SH-SY5Y (cell line): Measurements from ENCODE around the gene GPX2.

Experiments used
- GATA2 ChIP-seq: IDR thresholded peaks from 2 replicates; pipeline ENCODE4 v1.6.1; 2011; ENCODE audit warnings: mild to moderate bottlenecking, low read depth, low read length
- GATA3 ChIP-seq: IDR thresholded peaks from 2 replicates; pipeline ENCODE4 v1.6.1; 2011; ENCODE audit warnings: low read depth, mild to moderate bottlenecking, low read length, moderate library complexity

GPX2 gene

DNA sequence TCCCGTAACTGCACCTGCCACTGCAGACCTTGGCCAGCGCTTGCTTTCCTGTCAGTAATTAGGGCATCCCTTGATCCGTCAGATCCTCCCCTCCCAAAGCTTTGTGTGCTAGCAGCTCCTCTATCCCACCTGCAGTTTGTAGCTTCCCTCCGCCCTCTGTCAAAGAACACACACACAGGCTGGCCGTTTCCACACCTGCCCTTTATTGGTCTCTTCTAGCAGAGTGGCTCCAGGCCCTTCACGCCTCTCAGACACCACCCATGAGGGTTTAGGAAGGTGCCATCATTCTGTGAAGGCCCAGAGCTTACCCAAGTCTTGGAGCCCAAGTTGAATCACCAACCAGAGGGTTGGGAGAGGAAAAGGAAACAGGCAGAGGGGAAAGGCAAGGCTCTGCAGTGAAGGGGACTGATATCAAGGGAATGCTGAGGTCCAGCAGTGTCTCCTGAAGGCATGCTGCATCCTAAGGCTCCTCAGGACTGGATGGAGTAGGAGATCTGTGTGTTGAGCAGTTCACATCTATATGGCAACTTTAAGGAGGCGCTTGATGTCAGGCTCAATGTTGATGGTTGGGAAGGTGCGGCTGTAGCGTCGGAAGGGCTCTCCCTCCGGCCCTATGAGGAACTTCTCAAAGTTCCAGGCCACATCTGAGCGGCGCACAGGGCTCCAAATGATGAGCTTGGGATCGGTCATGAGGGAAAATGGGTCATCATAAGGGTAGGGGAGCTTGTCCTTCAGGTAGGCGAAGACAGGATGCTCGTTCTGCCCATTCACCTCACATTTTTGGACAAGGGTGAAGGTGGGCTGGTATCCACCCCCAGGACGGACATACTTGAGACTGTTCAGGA lies 3.4 kb downstream of the GPX2 start:
- TF ChIP-seq GATA2 (no peak), GATA3 (no peak)

DNA sequence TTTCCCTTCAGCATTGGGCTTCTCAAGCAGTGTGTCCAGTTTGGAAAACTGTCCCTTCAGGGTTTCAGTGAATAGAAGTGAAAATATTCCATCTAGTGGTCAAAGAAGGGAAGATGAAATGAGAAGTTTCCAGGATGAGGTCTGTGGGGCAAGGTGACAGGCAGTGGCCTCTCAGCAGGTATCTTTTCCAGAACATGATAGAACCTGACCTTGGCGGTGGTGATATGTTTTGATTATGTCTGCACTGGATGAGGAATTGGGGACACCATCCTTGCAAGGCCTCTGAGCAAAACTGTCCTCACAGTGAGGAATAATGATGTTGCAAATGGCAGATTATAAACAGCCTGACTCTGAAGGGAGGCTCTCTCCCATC lies 4.7 kb downstream of the GPX2 start:
- TF ChIP-seq GATA2: no peak
- TF ChIP-seq GATA3: no peak

DNA sequence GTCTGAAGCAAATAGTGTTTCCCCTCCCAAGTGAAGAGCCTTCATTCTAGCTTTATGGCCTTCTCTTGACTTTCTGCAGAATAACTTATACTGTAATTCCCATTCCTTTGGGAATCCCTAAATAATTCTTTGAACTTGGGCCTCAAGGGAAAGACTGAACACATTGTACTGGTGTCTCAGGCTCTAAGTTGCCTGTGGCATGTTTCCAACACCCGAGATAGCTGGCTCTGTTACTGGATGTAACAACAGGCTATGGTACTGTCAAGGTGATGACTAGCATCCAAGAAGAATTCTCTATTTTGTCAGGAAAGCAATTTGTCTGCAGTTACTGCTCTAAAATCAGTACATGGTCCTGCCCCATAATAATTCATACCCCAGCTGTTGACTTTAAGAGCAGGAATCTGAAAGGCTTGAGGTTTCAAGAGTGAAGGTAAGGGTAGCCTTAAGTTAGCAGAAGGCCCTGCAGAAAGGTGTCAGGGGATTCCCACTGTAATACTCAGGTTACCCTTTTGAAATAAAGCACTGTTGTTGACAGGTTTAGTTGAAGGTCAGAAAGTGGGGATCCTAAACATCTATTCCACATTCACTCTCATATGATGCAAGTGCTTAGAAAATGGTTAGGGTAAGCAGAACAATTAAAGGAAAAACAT lies 5.2 kb downstream of the GPX2 start:
- TF ChIP-seq GATA3 (no peak), GATA2 (no peak)

DNA sequence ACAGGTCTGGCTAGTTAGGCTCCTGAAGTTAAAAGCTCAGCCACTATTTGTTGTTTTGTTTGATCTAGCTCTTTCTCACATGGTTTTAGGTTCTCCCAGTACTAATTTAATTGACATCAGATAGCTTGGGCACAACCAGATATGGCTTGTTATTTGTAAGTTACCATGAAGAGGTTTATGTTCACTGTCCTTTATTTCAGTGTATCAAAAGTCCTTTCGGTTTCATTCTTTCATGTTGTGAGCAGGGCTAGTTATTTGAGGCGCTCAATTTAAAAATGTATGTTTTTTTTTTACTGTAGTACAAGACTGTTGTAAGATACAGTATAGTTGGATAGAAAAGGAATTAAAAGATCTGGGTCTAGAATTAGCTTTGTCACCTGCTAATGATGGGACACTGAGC lies 7.0 kb downstream of the GPX2 start:
- no peak for TF ChIP-seq GATA3
- TF ChIP-seq GATA2: no peak

DNA sequence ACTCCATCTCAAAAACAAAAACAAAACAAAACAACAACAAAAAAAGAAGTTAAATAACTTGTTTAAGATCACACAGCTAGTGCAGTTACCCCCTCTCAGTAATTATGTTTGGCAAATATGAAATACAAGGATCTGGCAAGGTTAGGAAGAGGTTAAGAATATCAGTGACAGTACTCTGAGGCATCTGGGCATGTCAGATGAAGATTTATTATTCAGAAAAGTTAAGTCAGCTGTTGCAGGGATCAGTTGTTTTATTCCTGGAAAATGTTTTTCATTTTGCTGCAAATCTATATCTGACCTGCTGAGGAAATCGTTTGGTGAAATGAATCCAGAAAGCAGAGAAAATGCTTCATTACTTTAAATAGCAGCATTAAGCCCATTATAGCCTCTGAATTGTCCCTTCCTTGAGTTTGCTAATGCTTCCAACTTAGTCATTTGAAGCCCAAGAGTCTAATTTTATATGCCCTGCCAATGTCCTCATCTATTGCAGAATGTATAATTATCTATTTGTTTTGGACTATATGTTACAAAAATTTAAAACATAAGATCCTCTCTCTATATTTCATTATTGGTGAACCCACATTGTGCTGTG lies 8.1 kb downstream of the GPX2 start:
- no peak for TF ChIP-seq GATA3
- no peak for TF ChIP-seq GATA2

DNA sequence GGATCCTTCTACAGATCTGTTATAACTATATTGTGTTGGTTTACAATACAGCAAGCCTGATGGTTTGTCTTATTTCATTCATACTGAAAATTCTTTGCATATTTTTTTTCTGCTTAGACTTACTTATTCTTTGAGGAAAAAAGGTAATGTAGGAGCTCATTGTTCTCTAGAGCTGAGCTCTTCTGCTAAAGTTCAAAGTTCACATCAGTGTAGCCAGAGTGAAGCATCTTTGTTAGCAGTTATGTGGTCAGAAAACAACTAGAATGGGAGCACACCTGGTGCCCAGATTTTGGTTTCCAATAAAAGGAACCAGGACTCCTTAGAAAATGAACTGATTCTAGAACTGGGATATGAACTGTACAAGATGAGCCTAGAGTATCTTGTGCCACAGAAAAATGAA lies 10.3 kb downstream of the GPX2 start:
- no peak for TF ChIP-seq GATA3
- TF ChIP-seq GATA2: no peak

DNA sequence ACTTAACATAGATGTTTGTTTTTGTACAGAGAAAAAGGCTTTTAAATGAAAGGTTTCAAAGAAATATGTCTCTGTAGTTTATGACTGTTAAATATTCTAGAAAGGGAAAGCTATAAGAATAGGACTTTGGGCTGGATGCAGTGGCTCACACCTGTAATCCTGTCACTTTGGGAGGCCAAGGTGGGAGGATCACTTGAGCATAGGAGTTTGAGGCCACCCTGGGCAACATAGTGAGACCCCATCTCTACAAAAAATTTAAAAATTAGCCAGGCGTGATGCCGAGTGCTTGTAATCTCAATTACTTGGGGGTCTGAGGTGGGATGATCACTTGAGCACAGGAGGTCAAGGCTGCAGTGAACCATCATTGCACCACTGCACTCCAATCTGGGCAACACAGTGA lies 11.4 kb downstream of the GPX2 start:
- TF ChIP-seq GATA2 (no peak), GATA3 (no peak)

DNA sequence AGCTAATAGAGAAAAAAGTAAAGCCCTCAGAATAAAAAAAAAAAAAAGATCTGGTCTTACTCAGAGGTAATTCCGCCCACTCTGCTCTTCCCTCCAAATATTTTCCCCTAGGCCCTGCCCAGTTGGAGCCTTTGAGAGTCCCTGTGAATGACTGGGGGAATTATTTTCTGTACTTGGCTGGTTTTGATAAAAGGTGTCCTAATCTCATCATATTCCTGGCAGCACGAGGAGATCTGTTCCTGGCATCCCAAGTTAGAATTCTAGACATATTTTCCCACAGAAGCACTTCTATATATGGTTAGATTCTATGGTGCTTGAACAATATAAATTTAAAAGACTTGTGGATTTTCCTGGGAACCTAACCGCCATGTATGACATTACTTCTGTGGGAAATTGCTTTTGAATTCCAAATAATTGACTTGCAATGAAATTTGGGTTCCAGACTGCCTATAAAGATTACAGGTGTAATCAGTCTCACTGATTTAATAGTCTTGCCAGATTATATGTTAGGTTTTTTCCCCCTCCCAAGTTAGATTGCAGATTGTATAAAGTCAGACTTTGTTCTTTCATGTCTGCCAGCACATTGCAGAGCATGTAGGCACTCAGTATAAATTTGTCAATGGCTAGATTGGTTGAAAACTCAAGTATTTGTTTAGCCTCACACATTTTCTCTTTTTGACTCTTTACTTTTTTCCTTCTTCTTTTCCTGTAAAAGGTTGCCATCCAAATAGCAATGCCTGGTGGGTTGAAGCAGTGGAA lies 12.3 kb downstream of the GPX2 start:
- TF ChIP-seq GATA3: no peak
- TF ChIP-seq GATA2: no peak

DNA sequence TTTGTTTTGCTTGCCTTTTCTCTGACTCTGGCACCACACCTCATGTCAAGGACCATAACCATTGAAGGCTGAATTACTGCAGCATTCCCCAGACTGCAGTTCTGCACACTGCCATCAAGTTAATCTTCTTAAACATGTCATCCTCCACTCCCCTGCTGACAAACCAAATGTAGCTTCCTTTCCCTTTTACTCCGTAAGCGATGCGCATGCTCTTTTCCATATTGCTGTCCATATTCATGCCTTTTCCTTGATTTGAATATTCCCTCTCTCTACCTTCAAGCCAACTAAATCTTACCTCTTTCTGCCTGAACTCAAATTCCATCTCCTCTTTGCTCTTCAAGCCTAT lies 13.6 kb downstream of the GPX2 start:
- TF ChIP-seq GATA3 (no peak), GATA2 (no peak)

DNA sequence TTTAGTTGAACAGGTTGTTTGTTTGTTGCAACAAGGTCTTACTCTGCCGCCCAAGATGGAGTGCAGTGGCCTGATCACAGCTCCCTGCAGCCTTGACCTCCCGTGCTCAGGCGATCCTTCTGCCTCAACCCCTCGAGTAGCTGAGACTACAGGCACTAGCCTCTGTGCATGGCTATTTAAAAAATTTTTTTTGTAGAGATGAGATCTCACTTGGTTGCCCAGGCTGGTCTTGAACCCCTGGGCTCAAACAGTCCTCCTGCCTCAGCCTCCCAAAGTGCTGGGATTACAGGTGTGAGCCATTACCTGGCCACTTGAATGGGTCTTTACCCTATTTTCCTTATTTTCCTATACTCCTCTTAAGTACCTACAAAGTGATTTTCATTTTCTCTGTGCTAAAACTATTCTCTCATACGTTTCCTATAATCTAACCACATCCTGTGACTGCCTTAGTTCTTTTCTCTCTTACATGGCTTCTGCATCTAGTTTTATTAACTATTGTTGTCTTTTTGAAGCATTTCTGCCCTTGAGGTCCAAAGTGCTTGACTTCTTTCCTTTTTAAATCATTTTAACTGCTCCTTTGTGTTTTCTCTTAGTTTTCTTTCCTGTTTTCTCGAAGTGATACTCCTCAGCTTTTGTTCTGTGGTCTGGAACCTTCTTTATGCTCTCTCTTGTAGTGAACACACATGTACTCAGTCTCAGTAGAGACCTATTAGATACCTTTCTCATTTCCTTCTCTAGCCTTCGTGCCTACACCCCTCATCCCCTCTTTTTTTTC lies 14.1 kb downstream of the GPX2 start:
- TF ChIP-seq GATA3: no peak
- TF ChIP-seq GATA2: no peak

DNA sequence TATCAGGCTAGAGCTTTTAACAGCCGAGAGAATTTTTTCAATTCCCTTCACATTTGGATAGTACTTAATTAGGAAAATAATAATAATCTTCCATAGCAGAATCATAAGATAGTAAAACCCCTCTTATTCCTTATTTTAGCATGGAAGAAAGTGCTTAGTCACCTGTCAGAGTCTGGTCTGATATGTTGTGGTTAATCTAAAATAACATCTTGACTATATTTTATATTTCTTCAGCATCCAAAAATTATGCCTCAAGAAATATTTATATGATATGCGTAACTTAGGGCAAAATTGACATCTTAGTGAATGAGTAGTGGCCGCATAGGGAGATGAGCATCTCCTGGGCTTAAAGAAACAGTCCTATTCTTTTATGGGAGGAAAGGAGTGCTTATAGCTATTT lies 15.5 kb downstream of the GPX2 start:
- TF ChIP-seq GATA2 (no peak), GATA3 (no peak)

DNA sequence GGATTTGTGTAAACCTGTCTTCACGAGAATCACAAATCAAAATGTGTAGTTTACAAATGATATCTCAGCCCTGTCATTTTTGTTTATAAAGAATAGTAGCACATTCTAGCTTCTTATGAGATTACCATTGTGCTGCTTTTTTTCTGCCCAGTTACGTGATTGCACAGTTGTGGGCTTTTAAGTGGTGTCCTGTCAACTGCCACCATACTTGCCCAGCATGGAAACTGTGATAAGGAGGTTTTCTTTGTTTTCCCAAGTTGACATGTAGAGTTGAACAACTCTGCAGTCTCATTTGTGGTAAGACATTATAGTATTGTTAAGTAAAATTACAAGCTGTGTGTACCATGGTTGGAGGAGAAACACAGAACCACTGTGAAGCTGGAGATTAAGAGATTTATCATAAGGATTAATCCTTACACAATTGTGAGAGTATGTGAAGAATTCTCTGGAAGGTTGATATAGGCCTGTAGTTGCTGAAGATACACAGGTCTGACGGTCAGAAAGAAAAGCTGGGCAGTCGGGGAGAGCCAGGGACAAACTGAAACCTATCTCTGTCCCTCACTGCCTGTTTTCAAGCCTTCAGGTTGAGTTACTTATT lies 16.0 kb downstream of the GPX2 start:
- no peak for TF ChIP-seq GATA3
- TF ChIP-seq GATA2: no peak

DNA sequence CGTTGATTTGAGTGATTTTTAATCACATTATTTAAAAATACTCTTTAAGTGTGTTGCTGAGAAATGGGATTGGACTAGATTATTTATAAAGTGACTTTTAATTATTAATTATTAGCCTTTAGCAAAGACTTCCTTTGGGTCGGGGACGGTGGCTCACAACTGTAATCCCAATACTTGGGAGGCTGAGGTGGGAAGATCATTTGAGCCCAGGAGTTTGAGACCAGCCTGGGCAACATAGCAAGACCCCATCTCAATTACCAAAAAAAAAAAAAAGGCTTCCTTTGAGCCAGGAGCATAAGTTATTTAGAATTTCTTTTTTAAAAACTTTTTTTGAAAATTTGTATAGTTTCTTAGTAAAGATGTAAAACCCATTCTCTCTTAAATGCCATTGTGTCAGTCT lies 19.5 kb downstream of the GPX2 start:
- TF ChIP-seq GATA3 (no peak), GATA2 (no peak)
